Measurements from ENCODE around the gene SPDYE6.

- TF ChIP-seq CTCF (IDR thresholded peaks at IDR 0.05; ENCODE audit: low read depth, low read length) (no peak), POLR2A (IDR thresholded peaks at IDR 0.05; ENCODE audit: extremely low read depth, insufficient read length) (no peak), MAX (IDR thresholded peaks at IDR 0.05; ENCODE audit: low read depth, low read length) (no peak), MYC (IDR thresholded peaks at IDR 0.05; ENCODE audit: low read depth, low read length) (no peak)
Observed at GRCh38 chr7:102396710-102397019, 40.4 kb upstream of the SPDYE6 start.
